GM12873 (cell line): ENCODE results near the gene PXN.

ENCODE experiments used
- CTCF ChIP-seq: IDR thresholded peaks from 2 replicates; pipeline ENCODE4 v1.5.1; 2012; ENCODE audit warnings: low read depth, mild to moderate bottlenecking, moderate library complexity, low read length, control low read depth; ENCODE audit not compliant: insufficient read depth; ENCODE audit errors: missing control alignments

PXN gene

GRCh38 chr12:120190386-120190785 is 75.1 kb downstream of the PXN start:
- TF ChIP-seq CTCF: no peak

DNA sequence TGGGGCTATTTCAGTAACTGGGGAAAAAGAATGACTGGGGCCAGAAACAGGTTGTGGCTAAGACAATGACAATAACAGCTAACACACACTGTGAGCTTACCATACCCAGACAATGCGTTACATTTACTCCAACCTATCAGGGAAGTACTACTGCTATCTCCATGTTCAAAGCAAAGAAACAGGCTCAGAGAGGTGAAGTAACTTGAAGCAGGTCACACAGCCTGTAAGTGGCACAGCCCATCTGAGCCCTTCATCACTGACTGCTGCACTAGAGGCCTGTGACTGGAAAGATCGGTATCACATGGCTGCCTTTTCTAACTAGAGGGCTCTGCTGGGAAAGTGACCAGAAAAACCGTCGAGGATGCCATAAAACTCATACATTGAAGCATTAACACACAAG is 78.9 kb downstream of the PXN start:
- TF ChIP-seq CTCF: no peak

DNA sequence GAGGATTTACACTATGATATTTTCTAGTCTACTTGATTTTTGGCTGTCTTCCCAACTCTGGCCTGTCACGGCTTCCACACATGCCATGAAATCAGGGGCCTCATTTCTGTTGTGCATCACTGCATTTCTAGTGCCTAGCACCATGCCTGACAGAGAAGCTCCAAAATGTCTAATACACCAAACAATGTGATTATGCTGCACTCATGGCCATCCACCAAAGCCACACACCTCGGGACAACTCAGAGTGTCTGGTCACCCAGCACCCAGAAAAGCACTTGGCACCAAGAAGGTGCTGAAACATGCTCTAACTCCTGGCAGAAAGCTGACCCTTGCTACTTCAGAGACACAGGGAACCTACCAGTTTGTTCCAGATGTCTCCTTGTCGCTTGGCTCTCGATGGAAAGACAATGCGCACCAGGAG is 82.3 kb downstream of the PXN start:
- TF ChIP-seq CTCF: no peak

DNA sequence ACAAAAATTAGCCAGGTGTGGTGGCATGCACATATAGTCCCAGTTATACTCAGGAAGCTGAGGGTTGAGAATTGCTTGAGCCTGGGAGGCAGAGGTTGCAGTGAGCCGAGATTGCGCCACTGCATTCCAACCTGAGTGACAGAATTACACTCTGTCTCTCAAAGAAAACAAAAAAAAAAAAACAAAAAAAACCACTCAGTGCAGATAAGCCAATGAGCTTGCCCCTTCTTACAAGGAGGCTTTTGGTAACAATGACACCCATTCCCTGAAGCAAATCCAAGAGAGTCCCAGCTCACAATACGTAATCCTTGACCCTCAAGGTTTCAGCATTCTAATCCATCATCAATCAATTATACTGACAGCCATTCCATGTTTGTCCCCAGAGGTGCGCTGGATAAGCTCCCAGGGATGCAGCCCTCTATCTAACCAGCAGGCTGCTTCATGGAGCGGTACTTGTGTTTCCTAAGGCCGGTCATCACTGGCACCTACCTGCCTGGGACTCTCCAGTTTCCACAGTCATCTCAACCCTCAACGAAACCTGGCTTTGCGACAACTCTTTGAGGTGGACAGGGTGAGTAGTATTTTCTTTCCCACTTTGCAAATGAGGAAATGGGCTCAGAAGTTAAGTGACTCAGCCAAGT is 83.4 kb downstream of the PXN start:
- no peak for TF ChIP-seq CTCF

DNA sequence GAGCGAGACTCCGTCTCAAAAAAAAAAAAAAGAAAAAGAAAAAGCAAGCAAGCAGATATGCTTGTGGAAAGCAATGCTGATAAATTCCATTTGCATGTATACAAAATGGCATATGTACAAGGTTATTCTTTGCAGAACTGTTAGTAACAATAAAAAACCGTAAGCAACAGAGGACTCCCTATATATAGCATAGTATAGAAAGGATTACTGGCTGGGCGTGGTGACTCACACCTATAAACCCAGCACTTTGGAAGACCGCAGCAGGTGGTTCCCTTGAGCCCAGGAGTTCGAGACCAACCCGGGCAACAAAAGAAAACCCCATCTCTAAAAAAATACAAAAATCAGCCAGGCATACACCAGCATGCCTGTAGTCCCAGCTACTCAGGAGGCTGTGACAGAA is 84.6 kb downstream of the PXN start:
- no peak for TF ChIP-seq CTCF

GRCh38 chr12:120175537-120175936 is 90.0 kb downstream of the PXN start:
- TF ChIP-seq CTCF: no peak

DNA sequence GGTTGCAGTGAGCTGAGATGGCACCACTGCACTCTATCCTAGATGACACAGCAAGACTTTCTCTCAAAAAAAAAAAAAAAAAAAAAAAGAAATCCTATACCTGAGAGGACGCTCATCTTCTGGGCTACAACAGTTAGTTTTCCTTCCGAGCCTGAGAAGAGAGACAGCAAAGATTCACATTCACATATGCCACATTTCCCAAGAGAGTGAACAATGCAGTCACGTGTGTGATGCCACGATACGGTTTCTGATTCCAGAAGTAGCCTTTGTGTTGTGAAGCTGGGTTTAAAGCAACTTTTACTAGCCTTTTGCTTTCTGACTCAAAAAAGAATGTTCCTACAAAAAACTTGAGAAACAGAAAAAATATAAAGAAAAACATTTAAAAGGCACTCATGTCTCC is 90.5 kb downstream of the PXN start:
- TF ChIP-seq CTCF: no peak

- TF ChIP-seq CTCF: no peak
Observed at GRCh38 chr12:120172053-120172452, 93.5 kb downstream of the PXN start.
